8988T (cell line): Measurements from ENCODE around the gene ALDH9A1.
"Not testable (repeated sequence)": the region's sequence is repeated elsewhere in the genome, so short reads cannot be mapped to it uniquely, and the experiment has no call there.

Experiments used
- DNase-seq: peaks from one replicate; pipeline ENCODE4 v3.0.0; 2011

ALDH9A1 gene

GRCh38 chr1:165644064-165644735, 54.2 kb downstream of the ALDH9A1 start:
- DNase-seq: no peak

DNA sequence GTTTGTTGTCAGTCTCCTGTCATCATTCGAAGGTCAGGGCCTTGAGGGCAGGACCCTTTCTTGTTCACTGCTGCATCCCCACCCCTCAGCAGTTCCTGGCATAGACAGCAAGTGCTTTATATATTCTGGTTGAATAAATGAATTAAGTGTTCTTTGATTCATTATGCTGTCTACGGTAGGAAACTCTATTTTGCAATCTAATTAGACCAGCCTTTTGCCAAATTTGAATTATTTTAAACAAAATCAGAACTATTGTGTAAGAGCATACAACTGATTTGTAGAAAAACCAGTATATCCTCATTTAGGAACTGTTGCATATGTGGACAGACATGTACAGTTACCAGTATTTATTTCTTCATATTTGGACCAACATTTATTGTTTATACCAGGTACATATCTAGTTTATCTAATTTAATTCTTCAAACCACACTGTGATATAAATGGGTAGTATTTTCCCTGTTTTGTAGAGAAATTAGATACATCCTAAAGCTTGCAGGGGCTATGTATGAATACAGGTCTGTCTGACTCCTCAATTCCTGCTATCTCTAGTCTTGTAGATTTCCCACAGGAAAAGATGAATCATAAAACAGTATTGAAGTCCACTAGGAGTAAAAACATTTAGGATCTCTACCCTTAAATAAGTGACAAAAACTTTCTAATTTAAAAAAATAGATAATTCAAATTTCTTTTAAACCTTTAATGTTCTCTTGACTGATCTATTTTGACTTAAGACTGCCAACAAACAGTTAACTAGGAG, 57.0 kb downstream of the ALDH9A1 start:
- no peak for DNase-seq

GRCh38 chr1:165639821-165640623, 58.3 kb downstream of the ALDH9A1 start:
- DNase-seq: no peak

GRCh38 chr1:165638211-165638610, 60.2 kb downstream of the ALDH9A1 start:
- DNase-seq: not testable (repeated sequence)

DNA sequence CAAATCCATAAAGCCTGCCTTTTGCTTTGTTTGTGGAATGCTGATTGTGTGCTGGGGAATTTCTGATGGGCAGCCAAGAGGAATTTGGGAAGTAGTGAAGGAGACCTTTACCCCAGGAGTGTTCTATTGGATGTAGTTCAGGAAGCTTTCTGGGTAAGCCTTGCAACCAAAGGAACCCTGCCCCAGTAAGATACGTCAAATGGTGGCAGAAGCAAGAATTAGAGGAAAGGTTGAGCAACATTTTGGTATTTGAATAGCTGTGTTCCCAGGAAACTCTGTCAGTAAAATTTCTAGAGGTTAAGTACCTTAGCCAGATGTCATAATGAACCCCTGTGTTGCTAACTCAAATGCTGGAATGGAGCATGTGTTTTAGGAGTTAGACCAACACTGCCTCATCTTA, 60.9 kb downstream of the ALDH9A1 start:
- no peak for DNase-seq

- no peak for DNase-seq
These were observed 62.5 kb downstream of the ALDH9A1 start for GRCh38 chr1:165635823-165636222.

GRCh38 chr1:165635329-165635728, 63.0 kb downstream of the ALDH9A1 start:
- DNase-seq: no peak

DNA sequence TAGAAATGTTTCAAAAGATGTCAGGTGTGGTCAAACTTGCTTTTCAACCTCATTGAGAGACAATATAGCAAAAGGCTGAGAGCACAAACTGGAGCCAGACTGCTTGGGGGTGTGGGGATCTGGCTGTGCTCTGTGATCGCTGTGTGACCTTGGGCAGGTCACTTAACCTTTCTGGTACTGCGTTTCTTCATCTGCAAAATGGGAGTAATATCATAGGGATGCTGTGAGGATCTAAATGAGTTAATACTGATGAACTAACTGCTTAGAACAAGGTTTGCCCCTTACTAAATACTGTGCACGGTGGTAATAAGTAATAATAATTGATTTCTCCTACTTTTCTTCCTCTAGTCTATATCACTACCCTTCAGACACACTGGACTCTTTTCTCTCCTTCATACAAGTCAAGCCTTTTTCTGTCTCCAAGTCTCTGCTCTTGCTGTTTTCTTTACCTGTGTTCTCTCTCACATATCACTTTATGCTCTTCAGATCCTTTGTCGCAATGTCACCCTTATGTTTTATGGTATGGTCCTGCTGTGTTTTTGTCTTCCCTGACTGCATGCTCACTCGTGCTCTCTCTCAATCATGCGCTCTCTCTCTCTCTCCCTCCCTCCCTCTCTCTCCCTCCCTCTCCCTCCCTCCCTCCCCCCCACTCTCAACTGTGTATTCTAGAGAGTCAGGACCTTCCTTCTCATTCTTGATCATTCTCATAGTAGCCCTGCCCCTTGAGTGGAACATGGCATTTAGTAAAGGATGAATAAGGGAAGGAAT, 64.0 kb downstream of the ALDH9A1 start:
- no peak for DNase-seq

- DNase-seq: no peak
These were observed 64.7 kb downstream of the ALDH9A1 start for GRCh38 chr1:165633614-165634013.

DNA sequence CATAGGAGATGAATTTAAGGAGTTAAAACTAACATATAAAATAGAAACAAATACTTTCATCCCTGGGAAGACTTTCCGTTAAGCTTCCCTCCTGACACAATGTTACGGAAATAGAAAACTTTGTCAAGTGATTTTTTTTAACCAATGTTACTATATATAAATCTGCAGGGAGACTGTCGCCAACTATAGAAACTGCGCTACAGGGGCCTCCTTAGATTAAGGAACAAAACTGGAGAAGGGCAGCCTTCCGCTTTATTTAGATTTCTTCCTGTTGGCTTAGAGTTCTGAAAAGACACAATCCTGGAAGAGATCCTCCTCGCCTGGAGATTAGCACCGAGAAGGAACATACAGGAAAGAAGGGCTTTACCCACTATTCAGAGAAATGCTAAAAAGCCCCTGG, 65.9 kb downstream of the ALDH9A1 start:
- DNase-seq: no peak

GRCh38 chr1:165632152-165632469, 66.3 kb downstream of the ALDH9A1 start:
- no peak for DNase-seq

DNA sequence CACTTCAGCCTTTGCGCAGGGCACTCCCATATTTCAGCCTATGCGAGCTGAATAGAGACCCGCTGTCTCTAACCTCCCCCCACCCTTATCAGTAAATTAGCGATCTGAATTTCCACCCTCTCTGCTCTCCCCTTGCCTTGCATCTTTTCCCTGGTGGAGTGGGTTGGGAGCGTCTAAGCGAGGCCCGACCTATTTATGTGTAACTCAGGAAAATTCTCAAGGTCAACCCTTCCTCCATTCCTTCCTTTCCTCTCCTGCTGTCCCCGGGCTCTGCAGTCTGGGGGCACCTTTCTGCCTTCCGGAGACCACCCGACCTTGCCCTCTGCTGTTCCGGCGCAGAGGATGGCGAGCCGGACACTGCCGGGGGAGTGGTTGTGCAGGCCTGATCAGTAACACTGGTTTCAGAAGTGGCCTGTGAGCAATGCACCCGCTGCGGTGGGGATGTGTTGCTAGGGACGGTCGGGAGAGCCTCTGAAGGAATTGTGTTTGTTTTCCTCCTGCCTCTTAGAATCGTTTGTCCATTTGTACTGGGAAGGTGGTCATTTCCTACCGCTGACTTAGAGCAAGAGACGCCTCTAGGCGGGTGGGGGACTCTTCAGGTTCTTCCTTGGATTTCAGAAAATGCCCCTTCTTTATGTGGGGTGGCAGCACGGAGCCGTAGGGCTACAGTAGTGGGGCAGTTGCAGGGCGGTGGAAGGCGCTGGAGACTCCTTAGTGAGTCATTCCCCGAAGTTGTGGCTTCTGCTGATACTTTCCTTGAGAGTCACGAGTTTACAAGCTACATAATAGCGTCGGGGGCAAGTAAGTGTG, 66.8 kb downstream of the ALDH9A1 start:
- DNase-seq: peak; percentile 28

DNA sequence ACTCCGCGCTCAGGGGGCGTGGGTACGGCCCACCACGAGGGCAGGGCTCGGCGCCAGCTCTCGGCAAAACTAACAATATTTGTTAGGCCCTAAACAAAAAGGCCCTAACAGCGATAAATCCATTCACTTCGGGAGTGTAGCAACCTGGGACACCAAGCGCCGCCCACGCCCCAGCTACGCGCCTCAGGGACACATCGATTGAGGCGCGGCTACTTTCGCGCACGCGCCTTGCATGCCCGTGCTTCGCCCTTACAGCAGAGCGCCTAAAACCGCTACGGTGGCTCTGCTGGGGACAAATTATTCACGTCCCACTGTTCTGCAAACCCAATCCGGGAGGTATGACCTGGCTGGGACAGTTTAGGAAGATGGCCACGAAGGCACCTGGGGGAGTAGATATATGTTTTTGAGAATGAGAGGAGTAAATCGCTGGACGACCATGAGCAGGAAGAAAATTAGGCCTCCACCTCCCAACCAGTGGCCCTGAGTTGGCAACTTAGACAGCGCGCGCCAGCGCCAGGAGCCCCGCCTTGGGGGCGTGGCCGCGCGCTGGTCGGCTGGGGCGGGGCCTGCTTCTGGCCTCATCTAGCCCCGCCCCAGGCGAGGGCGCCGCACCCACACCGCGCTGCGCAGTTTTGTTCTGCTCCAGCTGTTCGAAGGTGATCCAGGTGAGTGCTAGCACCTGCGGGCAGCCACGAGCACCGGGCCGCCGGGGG, 67.6 kb downstream of the ALDH9A1 start, which contains the start of gene MGST3:
Gene MGST3 (plus strand): TSS at position 606 of the 713 bp plus-strand sequence. CDS start 18,614 bp downstream, outside the sequence.
- peak; percentile 71 for DNase-seq

- peak; percentile 17 for DNase-seq
These were observed 68.3 kb downstream of the ALDH9A1 start for GRCh38 chr1:165629848-165630628.

DNA sequence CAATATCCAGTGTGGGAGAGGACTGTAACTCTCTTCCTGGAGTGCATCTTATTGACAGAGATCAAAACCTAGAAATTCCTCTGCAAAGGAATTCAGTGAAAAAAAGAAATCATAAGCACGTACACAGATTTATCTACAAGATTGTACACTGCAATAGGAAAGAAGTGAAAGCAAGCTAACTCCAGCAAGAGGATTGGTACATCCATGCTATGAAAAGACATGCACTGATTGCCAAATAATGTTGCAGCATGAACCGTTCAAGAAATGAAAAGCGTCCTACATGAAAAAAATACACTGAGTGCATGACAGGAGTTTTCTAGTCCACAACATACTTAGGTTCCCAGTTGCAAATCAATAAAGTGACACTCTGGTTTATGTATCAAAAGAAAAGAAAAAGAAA, 69.2 kb downstream of the ALDH9A1 start:
- no peak for DNase-seq

DNA sequence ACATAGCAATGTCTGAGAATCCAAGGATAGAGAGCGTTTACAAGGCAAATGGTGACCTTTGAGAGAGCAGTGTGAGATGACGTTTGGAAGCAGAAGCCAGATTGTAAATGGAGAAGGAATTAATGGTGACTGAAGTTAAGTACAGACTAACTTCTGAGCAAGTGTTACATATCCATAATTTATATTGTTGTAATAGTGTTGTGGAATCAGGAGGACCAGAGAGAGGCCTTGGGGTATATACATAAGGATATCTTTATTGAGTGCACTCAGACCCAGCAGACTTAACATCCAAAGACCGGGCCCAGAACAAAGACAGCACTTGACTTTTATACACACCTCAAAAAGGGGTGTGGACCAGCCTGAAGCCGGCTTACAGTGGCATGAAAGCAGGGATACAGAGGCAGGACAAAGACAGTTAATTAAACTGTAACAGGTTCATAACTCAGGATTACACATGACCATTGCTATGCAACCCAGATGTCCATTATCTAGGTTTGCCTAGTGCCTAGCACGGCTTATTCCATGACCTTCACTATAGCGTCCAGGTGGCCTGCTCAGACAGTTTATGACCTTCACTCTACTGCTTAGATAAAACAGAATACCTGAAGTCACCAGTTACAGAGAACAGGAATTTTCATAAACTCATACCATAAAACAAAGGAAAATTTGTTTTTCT, 70.1 kb downstream of the ALDH9A1 start:
- no peak for DNase-seq

DNA sequence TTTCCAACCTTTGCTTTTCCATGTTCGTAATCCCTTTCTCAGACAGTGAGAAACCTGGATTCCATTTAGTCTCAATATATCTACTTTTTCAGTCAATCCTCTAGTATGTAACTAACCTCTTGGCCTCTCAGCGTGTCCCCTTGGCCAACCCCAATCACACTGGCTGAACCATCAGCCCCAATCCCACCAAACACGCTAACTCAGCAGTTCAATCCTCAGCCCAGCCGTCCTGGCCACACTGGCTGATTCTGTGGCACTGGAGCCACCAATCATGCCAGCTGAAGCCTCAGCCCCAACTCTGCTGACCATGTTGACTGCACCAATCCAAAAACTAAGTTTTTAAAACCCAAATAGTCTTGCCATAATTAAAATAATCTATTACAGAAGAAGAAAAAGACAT, 73.9 kb downstream of the ALDH9A1 start:
- no peak for DNase-seq

DNA sequence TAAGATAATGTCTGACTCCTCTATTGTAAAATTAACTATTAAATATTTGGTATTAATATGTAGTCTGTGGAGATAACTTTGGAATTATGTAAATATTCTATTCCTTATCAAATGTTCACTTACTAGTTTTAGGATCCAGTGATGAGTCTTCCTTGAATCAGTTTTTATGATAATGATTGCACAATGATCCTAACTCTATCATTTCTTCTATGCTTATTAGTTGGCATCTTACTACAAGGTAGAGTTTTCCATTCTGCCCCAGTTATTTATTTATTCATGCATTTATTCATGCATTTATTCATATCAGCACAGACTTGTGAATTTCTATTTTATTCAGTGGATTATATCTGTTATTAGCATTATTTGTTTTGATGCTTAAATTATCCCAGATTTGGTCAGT, 74.7 kb downstream of the ALDH9A1 start:
- no peak for DNase-seq

DNA sequence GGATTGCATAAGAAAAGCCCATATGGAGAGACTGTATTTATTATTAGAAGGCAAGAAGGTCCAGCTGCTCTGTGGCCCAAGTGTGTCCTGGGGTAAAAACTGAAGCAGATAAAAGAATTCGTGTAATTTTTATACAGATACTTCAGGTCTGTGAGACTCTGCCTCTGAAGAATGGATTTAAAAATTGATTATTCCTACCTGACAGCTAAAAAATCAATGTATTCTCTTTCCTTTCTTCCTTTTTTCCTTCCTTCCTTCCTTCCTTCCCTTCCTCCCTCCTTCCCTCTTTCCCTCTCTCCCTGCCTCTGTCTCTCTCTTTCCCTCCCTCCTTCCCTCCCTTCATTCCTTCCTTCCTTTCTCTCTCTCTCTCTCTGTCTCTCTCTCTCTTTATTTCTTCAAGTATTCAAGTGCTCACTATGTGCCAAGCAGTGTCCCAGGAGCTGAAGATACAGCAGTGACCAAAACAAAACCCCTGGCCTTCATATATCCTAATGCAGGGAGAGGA, 78.7 kb downstream of the ALDH9A1 start:
- DNase-seq: no peak
